Colon (tissue), 2 donors: Measurements from ENCODE around the gene ACVR1C.
A peak's percentile ranks its signal among the peaks of the same experiment; 100 is the strongest.
"Not testable (repeated sequence)": the region's sequence is repeated elsewhere in the genome, so short reads cannot be mapped to it uniquely, and the experiment has no call there.

Experiments
- FAIRE-seq: peaks from 2 replicates; lab custom pipeline; 2012; peaks lifted over from hg19 to GRCh38; lab: Jason Lieb, UNC
- donor health status: control.
- donor health status: control.

Gene ACVR1C

GRCh38 chr2:157574165-157574564 lies 54.5 kb downstream of the ACVR1C start:
- FAIRE-seq: no peak

- no peak for FAIRE-seq
Observed at GRCh38 chr2:157572725-157573124, 55.9 kb downstream of the ACVR1C start.

GRCh38 chr2:157566623-157567022 lies 62.0 kb downstream of the ACVR1C start:
- FAIRE-seq: not testable (repeated sequence)

DNA sequence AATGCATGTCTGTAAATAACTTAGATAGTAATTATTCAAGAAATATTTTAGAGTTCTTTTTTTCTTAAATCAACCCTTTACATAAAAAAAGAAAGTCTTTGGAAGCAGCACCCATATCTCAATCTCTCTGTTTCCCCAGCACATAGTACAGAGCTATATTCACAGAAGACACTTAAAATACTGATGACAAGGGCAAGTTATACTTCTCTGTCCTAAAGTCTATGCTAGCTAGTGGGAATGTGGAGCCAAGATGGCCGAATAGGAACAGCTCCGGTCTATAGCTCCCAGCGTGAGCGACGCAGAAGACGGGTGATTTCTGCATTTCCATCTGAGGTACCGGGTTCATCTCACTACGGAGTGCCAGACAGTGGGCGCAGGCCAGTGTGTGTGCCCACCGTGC lies 62.6 kb downstream of the ACVR1C start:
- not testable (repeated sequence) for FAIRE-seq

- FAIRE-seq: no peak
Observed at GRCh38 chr2:157565550-157565949, 63.1 kb downstream of the ACVR1C start.

GRCh38 chr2:157559890-157560289 lies 68.8 kb downstream of the ACVR1C start:
- no peak for FAIRE-seq

DNA sequence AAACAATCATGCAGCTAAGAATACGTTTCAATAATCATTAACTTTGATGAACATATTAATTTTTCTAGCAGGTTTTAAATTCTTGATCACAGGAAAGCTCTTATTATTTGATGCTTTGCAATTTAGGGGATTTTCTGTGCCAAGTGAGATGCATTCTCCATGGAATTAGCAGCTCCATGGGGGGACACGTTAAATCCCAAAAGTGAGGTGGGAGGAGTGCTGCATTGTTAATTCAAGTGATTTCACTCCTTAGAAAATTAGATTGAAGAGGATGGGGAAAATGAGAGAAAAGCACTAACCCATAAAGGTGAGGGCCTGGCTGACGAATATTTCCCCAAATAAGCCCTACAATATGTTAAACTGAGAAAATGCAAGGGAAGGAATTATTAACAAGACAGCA lies 69.2 kb downstream of the ACVR1C start:
- FAIRE-seq: no peak

- FAIRE-seq: no peak
Observed at GRCh38 chr2:157559061-157559460, 69.6 kb downstream of the ACVR1C start.

GRCh38 chr2:157557770-157558169 lies 70.9 kb downstream of the ACVR1C start:
- FAIRE-seq: no peak

DNA sequence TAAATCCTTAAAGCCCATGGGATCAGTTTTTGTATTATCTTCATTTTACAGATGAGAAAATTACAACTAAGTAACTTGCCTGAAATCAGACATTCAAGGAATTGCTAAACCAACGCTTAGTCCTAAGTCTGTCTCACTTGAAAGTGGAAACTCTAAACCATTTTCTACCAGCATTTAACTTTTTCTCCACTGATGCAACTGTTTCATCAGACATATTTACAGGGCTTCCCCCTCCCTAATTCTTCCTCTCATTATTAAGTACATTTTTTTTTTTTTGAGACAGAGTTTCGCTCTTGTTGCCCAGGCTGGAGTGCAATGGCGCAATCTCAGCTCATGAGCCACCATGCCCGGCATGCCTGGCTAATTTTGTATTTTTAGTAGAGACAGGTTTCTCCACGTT lies 88.6 kb downstream of the ACVR1C start:
- FAIRE-seq: no peak

GRCh38 chr2:157538064-157538463 lies 90.6 kb downstream of the ACVR1C start:
- FAIRE-seq: no peak

- no peak for FAIRE-seq
Observed at GRCh38 chr2:157536815-157537214, 91.8 kb downstream of the ACVR1C start.

- FAIRE-seq: no peak
Observed at GRCh38 chr2:157528963-157529751, 99.5 kb downstream of the ACVR1C start.

- no peak for FAIRE-seq
Observed at GRCh38 chr2:157526070-157526469, 102.6 kb downstream of the ACVR1C start.

GRCh38 chr2:157523270-157524247 lies 105.1 kb downstream of the ACVR1C start:
- no peak for FAIRE-seq

DNA sequence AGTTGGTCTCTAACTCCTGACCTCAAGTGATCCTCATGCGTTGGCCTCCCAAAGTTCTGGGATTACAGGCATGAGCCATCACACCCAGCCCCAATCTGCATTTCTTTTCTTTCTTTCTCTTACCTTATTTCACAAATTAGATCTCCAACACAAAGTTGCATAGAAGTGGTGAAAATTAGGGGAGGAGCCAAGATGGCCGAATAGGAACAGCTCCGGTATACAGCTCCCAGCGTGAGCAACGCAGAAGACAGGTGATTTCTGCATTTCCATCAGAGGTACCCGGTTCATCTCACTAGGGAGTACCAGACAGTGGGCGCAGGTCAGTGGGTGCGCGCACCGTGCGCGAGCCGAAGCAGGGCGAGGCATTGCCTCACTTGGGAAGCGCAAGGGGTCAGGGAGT lies 113.7 kb downstream of the ACVR1C start:
- FAIRE-seq: not testable (repeated sequence)

DNA sequence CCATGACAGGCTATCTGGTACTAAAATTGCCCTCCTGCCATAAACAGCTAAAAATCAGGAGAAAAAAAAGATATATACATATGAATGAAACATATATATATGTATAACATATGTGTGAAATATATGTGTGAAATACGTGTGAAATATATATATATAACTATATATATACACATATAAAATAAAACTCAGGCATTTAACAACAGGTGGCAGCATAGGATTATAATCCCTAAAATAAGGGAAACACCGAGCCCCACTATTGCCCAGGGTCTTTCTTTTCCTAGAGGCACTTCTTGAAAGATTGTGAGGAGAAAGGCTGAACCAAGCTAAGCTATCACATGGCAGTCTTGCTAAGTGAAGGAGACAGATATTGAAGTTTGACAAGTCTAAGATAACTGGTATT lies 118.9 kb downstream of the ACVR1C start:
- no peak for FAIRE-seq

- FAIRE-seq: no peak
Observed at GRCh38 chr2:157508676-157509075, 120.0 kb downstream of the ACVR1C start.

DNA sequence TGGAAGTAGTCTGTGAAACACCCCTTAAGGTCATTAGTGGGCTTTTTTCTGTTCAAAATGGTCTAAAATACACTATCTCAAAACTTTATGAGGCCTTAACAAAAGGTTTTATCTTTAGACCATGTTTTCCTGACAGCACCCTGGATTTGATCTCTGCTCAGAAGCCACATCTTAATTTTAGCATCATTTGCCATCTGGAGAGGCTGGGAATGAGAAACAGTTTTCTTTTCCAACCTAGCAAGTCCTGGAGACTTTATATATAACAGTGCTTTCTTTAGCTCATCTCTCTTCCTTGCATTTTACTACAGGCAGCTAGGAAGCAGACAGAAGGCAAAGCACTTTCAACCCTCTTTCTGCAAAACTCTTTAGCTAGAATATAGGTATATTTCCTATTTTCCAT lies 122.1 kb downstream of the ACVR1C start:
- no peak for FAIRE-seq

GRCh38 chr2:157504623-157505022 lies 124.0 kb downstream of the ACVR1C start:
- FAIRE-seq: peak; percentile 33

GRCh38 chr2:157501026-157501425 lies 127.6 kb downstream of the ACVR1C start:
- no peak for FAIRE-seq

DNA sequence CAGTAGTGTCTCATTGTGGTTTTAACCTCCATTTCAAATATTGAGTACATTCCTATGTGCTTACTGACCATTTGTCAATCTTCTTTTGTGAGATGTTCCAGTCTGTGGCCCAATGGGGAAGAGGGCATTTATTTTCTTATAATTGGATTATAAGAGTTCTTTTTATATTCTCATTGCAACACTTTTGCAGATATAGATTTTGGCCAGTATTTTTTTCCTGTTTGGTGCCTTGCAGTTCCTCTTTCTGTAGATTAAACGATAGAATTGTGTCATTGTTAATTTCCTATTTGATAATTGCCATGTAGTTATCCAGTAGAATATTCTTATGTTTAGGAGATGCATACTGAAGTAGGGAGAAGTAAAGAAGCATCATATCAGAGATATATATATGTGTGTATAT lies 128.3 kb downstream of the ACVR1C start:
- no peak for FAIRE-seq

DNA sequence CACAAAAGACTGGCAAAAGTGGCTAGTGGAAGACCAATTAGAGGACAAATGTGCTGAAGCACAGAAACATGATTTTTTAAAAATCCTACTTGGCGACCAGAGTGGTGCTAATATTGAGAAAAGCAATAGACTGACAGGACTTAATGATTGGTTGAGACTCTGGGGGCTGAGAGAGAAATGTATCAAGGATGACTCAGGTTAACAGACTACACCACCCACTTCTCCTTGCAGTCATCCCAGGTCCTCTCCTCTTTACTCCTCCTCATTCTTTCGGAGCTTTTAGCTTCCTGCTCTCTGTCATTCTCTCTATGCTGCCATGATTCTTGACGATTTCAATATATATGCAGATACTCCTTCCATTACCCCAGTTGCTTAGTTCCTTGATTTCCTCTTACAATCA lies 130.2 kb downstream of the ACVR1C start:
- FAIRE-seq: no peak
